Transverse colon (tissue), 4 donors: Measurements from ENCODE around the gene TBC1D10B. TPM values are rescaled to one million over a fixed set of nuclear protein-coding genes. Genes with fewer than 3 reads are reported as not detected.
"Not testable (repeated sequence)": the region's sequence is repeated elsewhere in the genome, so short reads cannot be mapped to it uniquely, and the experiment has no call there.

Source experiments
- DNase-seq: peaks from one replicate; pipeline ENCODE4 v3.0.0-alpha.2; 2019
- H3K27ac ChIP-seq, 4 donors: fragments of 200-600 bp; sonication (generic); 2 replicates each; pipeline ENCODE4 v1.5.1; 2016 to 2018; ENCODE audit warnings: inconsistent platforms in 4 of 4
- H3K27me3 ChIP-seq: fragments of 200-600 bp; sonication (generic); 2 replicates; pipeline ENCODE4 v1.5.1; 2017; ENCODE audit warnings: inconsistent platforms
- H3K36me3 ChIP-seq, 4 donors: fragments of 200-600 bp; sonication (generic); 2 replicates each; pipeline ENCODE4 v1.5.1; 2017 to 2019; ENCODE audit warnings: inconsistent platforms in 4 of 4
- H3K4me1 ChIP-seq, 4 donors: fragments of 200-600 bp; sonication (generic); 2 replicates each; pipeline ENCODE4 v1.5.1; 2017 to 2020; ENCODE audit warnings: inconsistent platforms in 4 of 4
- H3K4me3 ChIP-seq, 4 donors: fragments of 200-600 bp; sonication (generic); 1 replicate in 1 of 4; 2 replicates in 3 of 4; pipeline versions ENCODE4 v1.5.1 to v1.6.1; 2017 to 2019; ENCODE audit warnings: inconsistent platforms in 4 of 4
- H3K9me3 ChIP-seq, 2 donors: fragments of 200-600 bp; sonication (generic); 2 replicates each; pipeline ENCODE4 v1.5.1; 2017 to 2019; ENCODE audit warnings: inconsistent platforms in 2 of 2
- CTCF ChIP-seq, 5 experiments: fragments of 200-600 bp in 3 of 5; fragments of 450-650 bp in 2 of 5; sonication (generic) in 3 of 5; IDR thresholded peaks; 1 replicate in 2 of 5; 2 replicates in 3 of 5; pipeline ENCODE4 v1.5.1; 2016 to 2017; ENCODE audit warnings: antibody characterized with exemption in 5 of 5, inconsistent platforms in 3 of 5, mild to moderate bottlenecking in 2 of 5, moderate library complexity in 1 of 5
- EP300 ChIP-seq: sonication (generic); formaldehyde crosslinking; IDR thresholded peaks from one replicate; pipeline ENCODE4 v1.6.1; 2017; ENCODE audit warnings: antibody characterized with exemption, low read depth
- POLR2A ChIP-seq: fragments of 450-650 bp; IDR thresholded peaks from one replicate; pipeline ENCODE4 v1.6.1; 2016; ENCODE audit warnings: antibody characterized with exemption, mild to moderate bottlenecking, moderate library complexity
- POLR2AphosphoS5 ChIP-seq, 3 donors: sonication (generic); formaldehyde crosslinking; IDR thresholded peaks; one replicate each; pipeline ENCODE4 v1.6.1; 2016; ENCODE audit warnings: antibody characterized with exemption in 3 of 3
- WGBS, 2 donors: methylation state at CpG; one replicate each; pipeline ENCODE4 v1.1.5; 2018; ENCODE audit warnings: low coverage in 1 of 2; 5-methylcytosine and 5-hydroxymethylcytosine counted together
- in situ Hi-C, 4 donors: fragments of 200-750 bp; cut with MboI; loops; one replicate each; pipeline versions ENCODE4 v1.15.0 to v1.15.1; 2017; ENCODE audit warnings: low sequenced_read_pairs in 3 of 4, low pct_ligation_motif_present in 1 of 4, low pct_unique_long_range_greater_than_20kb in 1 of 4
- intact Hi-C: fragments of 100-400 bp; cut with DNase I; formaldehyde crosslinking; loops from one replicate; pipeline ENCODE4 v1.15.1; 2023; ENCODE audit warnings: low total_unique reads
- total RNA-seq, 4 donors: library from RNA; depleted of rRNA; stranded (reverse); fragments of >200 nt; gene quantifications; one replicate each; pipeline ENCODE4 v1.1.0, GENCODE V29; 2016

The TBC1D10B gene
- total RNA-seq, 4 donors from 2014 or later = 32.5 to 62.9 (median 40.3) TPM

- no peak for DNase-seq
- in situ Hi-C loops (no loop called here), intact Hi-C loops (no loop called here)
- H3K36me3 ChIP-seq = no peaks in the 10 kb centered on the region
- no peaks in the 10 kb centered on the region for H3K9me3 ChIP-seq
- TF ChIP-seq POLR2A (no peak), POLR2AphosphoS5 (IDR thresholded peaks at IDR 0.05) (no peak)
- no peaks in the 10 kb centered on the region for H3K27me3 ChIP-seq
- 90 to 96% methylated on average over 7 to 27 of the region's 32 CpGs for WGBS, 2 donors
- no peak overlapping the region for H3K4me3 ChIP-seq
- H3K27ac ChIP-seq = no peak overlapping the region
- H3K4me1 ChIP-seq = no peaks in the 10 kb centered on the region
Measured at GRCh38 chr16:30342751-30343490, 27.4 kb downstream of the TBC1D10B start.

- H3K36me3 ChIP-seq, DNase-seq, H3K4me1 ChIP-seq, intact Hi-C loops, H3K27ac ChIP-seq, in situ Hi-C loops, H3K4me3 ChIP-seq, H3K9me3 ChIP-seq, H3K27me3 ChIP-seq: not testable (repeated sequence)
- WGBS, 2 donors = 92 to 100% methylated on average over 1 to 8 of the region's 8 CpGs
Measured at GRCh38 chr16:30341971-30342370, 28.3 kb downstream of the TBC1D10B start.

GRCh38 chr16:30340621-30341020 is 29.7 kb downstream of the TBC1D10B start:
- Histone ChIP-seq H3K36me3 (no peaks in the 10 kb centered on the region), H3K4me3 (no peak overlapping the region), H3K27me3 (no peaks in the 10 kb centered on the region), H3K27ac (no peak overlapping the region), H3K9me3 (no peaks in the 10 kb centered on the region), H3K4me1 (peaks cover 4 to 7% (median 5%) of the 10 kb centered on the region in 4 donors)
- no peak for DNase-seq
- in situ Hi-C loops = no loop called here
- intact Hi-C loops = no loop called here
- TF ChIP-seq CTCF (IDR thresholded peaks at IDR 0.05) (no peak), POLR2A (no peak), POLR2AphosphoS5 (IDR thresholded peaks at IDR 0.05) (no peak), EP300 (no peak)
- WGBS, 2 donors = 95 to 97% methylated on average over 5 to 12 of the region's 13 CpGs

GRCh38 chr16:30338715-30339114 is 31.6 kb downstream of the TBC1D10B start:
- H3K4me1 ChIP-seq, H3K27me3 ChIP-seq, H3K27ac ChIP-seq, H3K36me3 ChIP-seq, intact Hi-C loops, DNase-seq, H3K9me3 ChIP-seq, H3K4me3 ChIP-seq, in situ Hi-C loops: not testable (repeated sequence)
- whole genome bisulfite sequencing, 2 donors = 90 to 95% methylated on average over 3 to 4 of the region's 5 CpGs

DNA sequence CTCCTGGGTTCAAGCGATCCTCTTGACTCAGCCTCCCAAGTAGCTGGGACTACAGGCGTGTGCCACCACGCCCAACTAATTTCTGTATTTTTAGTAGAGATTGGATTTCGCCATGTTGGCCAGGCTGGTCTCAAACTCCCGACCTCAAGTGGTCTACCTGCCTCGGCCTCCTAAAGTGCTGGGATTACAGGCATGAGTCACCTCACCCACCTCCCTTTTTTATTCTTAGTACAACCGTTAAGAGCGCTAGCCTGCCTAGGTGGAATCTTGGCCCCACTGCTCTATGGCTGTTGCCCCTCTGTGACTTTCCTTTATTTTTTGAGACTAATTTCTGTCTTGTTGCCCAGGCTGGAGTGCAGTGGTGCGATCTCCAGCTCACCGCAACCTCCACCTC is 32.3 kb downstream of the TBC1D10B start:
- DNase-seq, H3K4me1 ChIP-seq, in situ Hi-C loops, H3K4me3 ChIP-seq, H3K36me3 ChIP-seq, H3K27ac ChIP-seq, intact Hi-C loops, H3K27me3 ChIP-seq, H3K9me3 ChIP-seq: not testable (repeated sequence)
- WGBS, 2 donors = 93 to 94% methylated on average over 5 to 10 of the region's 10 CpGs

GRCh38 chr16:30335598-30336474 is 34.5 kb downstream of the TBC1D10B start:
- peak; percentile 37 for DNase-seq
- Histone ChIP-seq H3K27me3 (no peaks in the 10 kb centered on the region), H3K4me1 (peaks cover 4 to 13% (median 8%) of the 10 kb centered on the region in 4 donors), H3K9me3 (no peaks in the 10 kb centered on the region), H3K36me3 (no peaks in the 10 kb centered on the region), H3K27ac (peak overlapping the region; percentile 96 to 100 (median 98)), H3K4me3 (peak overlapping the region; percentile 27 to 95 (median 83))
- TF ChIP-seq POLR2A (no peak), POLR2AphosphoS5 (IDR thresholded peaks at IDR 0.05) (no peak), EP300 (no peak), CTCF (IDR thresholded peaks at IDR 0.05) (no peak)
- in situ Hi-C loops = no loop called here
- intact Hi-C loops = no loop called here
- 0 to 43% methylated on average over 4 to 17 of the region's 17 CpGs for WGBS, 2 donors
